ACC112 (cell line): ENCODE results near the gene LYPLAL1.

Experiments used
- H2AFZ ChIP-seq: fragments of 200-600 bp; sonication (generic); one replicate; pipeline ENCODE4 v1.6.0; 2017; ENCODE audit warnings: antibody characterized with exemption, low read length; ENCODE audit not compliant: unreplicated experiment
- H3K27ac ChIP-seq: fragments of 200-600 bp; sonication (generic); 2 replicates; pipeline ENCODE4 v1.5.1; 2014; ENCODE audit warnings: low read depth, mild to moderate bottlenecking, antibody characterized with exemption, low read length, moderate library complexity
- H3K27me3 ChIP-seq: fragments of 200-600 bp; sonication (generic); 2 replicates; pipeline ENCODE4 v1.6.1; 2014; ENCODE audit warnings: mild to moderate bottlenecking, antibody characterized with exemption, low read length, moderate library complexity, mixed read lengths; ENCODE audit not compliant: insufficient read depth
- H3K36me3 ChIP-seq: fragments of 200-600 bp; sonication (generic); 2 replicates; pipeline ENCODE4 v1.6.1; 2016; ENCODE audit warnings: mild to moderate bottlenecking, antibody characterized with exemption, low read length, moderate library complexity, mixed read lengths; ENCODE audit not compliant: insufficient read depth
- H3K4me1 ChIP-seq: fragments of 200-600 bp; sonication (generic); one replicate; pipeline ENCODE4 v1.6.1; 2016; ENCODE audit warnings: low read length, mixed read lengths; ENCODE audit not compliant: insufficient read depth, unreplicated experiment, control insufficient read depth
- H3K4me3 ChIP-seq: fragments of 200-600 bp; sonication (generic); 2 replicates; pipeline ENCODE4 v1.5.1; 2014; ENCODE audit warnings: mild to moderate bottlenecking, low read depth, low read length
- H3K79me2 ChIP-seq: fragments of 200-600 bp; sonication (generic); one replicate; pipeline ENCODE4 v1.6.0; 2016; ENCODE audit warnings: low read length; ENCODE audit not compliant: control insufficient read depth, unreplicated experiment, insufficient read depth

Gene LYPLAL1

GRCh38 chr1:219173758-219174459, at the start of gene LYPLAL1:
TSS of gene LYPLAL1 (plus strand) at chr1:219173878. CDS start at chr1:219173891, 13 bp downstream.
- peak within 1 kb of the TSS; percentile 67 for H3K27ac ChIP-seq
- H3K27me3 ChIP-seq, result no peaks in the 10 kb centered on the region
- H3K4me1 ChIP-seq, result peaks cover 25% of the 10 kb centered on the region
- peaks cover 16% of the 10 kb centered on the region for H3K36me3 ChIP-seq
- H3K4me3 ChIP-seq, result peak within 1 kb of the TSS; percentile 80
- H3K79me2 ChIP-seq, result peaks cover 44% of the 10 kb centered on the region
- H2AFZ ChIP-seq, result peak within 1 kb of the TSS; percentile 56

GRCh38 chr1:219124163-219124562, 49.5 kb upstream of the LYPLAL1 start:
- no peaks in the 10 kb centered on the region for H3K36me3 ChIP-seq
- no peaks in the 10 kb centered on the region for H3K79me2 ChIP-seq
- no peak overlapping the region for H3K4me3 ChIP-seq
- H3K4me1 ChIP-seq, result peaks cover 36% of the 10 kb centered on the region
- H3K27me3 ChIP-seq, result no peaks in the 10 kb centered on the region
- no peak overlapping the region for H2AFZ ChIP-seq
- no peak overlapping the region for H3K27ac ChIP-seq

- no peaks in the 10 kb centered on the region for H3K36me3 ChIP-seq
- H2AFZ ChIP-seq, result no peak overlapping the region
- H3K27ac ChIP-seq, result no peak overlapping the region
These were observed 48.3 kb upstream of the LYPLAL1 start for GRCh38 chr1:219125342-219125741.

GRCh38 chr1:219126377-219126776, 47.3 kb upstream of the LYPLAL1 start:
- no peaks in the 10 kb centered on the region for H3K27me3 ChIP-seq
- H3K27ac ChIP-seq, result no peak overlapping the region
- H2AFZ ChIP-seq, result no peak overlapping the region
- no peaks in the 10 kb centered on the region for H3K79me2 ChIP-seq
- H3K36me3 ChIP-seq, result no peaks in the 10 kb centered on the region
- peaks cover 33% of the 10 kb centered on the region for H3K4me1 ChIP-seq
- H3K4me3 ChIP-seq, result no peak overlapping the region

More at GRCh38 chr1:219125342-219125741, 48.3 kb upstream of the LYPLAL1 start:
- H3K4me3 ChIP-seq, result no peak overlapping the region
- H3K4me1 ChIP-seq, result peaks cover 36% of the 10 kb centered on the region
- H3K27me3 ChIP-seq, result no peaks in the 10 kb centered on the region
- H3K79me2 ChIP-seq, result no peaks in the 10 kb centered on the region

- Histone ChIP-seq H3K4me3 (no peak overlapping the region), H3K27ac (no peak overlapping the region), H2AFZ (no peak overlapping the region), H3K4me1 (peaks cover 16% of the 10 kb centered on the region), H3K79me2 (no peaks in the 10 kb centered on the region), H3K36me3 (no peaks in the 10 kb centered on the region), H3K27me3 (no peaks in the 10 kb centered on the region)
These were observed 44.7 kb upstream of the LYPLAL1 start for GRCh38 chr1:219128957-219129356.

GRCh38 chr1:219130366-219130935, 43.2 kb upstream of the LYPLAL1 start:
- H3K79me2 ChIP-seq, result no peaks in the 10 kb centered on the region
- no peaks in the 10 kb centered on the region for H3K27me3 ChIP-seq
- H3K4me1 ChIP-seq, result peaks cover 16% of the 10 kb centered on the region
- H3K36me3 ChIP-seq, result no peaks in the 10 kb centered on the region
- H3K4me3 ChIP-seq, result no peak overlapping the region
- no peak overlapping the region for H3K27ac ChIP-seq
- H2AFZ ChIP-seq, result no peak overlapping the region

GRCh38 chr1:219132939-219133338, 40.7 kb upstream of the LYPLAL1 start:
- no peak overlapping the region for H2AFZ ChIP-seq
- H3K79me2 ChIP-seq, result no peaks in the 10 kb centered on the region
- peaks cover 16% of the 10 kb centered on the region for H3K4me1 ChIP-seq
- H3K27me3 ChIP-seq, result no peaks in the 10 kb centered on the region
- no peak overlapping the region for H3K4me3 ChIP-seq
- no peak overlapping the region for H3K27ac ChIP-seq
- H3K36me3 ChIP-seq, result no peaks in the 10 kb centered on the region

GRCh38 chr1:219138747-219139146, 34.9 kb upstream of the LYPLAL1 start:
- H3K27me3 ChIP-seq, result no peaks in the 10 kb centered on the region
- no peaks in the 10 kb centered on the region for H3K36me3 ChIP-seq
- H2AFZ ChIP-seq, result no peak overlapping the region
- no peak overlapping the region for H3K27ac ChIP-seq
- peaks cover 6% of the 10 kb centered on the region for H3K4me1 ChIP-seq
- H3K79me2 ChIP-seq, result no peaks in the 10 kb centered on the region
- H3K4me3 ChIP-seq, result no peak overlapping the region

- H3K79me2 ChIP-seq, result no peaks in the 10 kb centered on the region
- no peak overlapping the region for H3K27ac ChIP-seq
- H3K4me1 ChIP-seq, result peaks cover 9% of the 10 kb centered on the region
- H3K27me3 ChIP-seq, result no peaks in the 10 kb centered on the region
- peak overlapping the region; percentile 38 for H2AFZ ChIP-seq
- H3K4me3 ChIP-seq, result no peak overlapping the region
- no peaks in the 10 kb centered on the region for H3K36me3 ChIP-seq
These were observed 33.3 kb upstream of the LYPLAL1 start for GRCh38 chr1:219140303-219140877.

- peaks cover 9% of the 10 kb centered on the region for H3K4me1 ChIP-seq
- peak overlapping the region; percentile 18 for H2AFZ ChIP-seq
- no peak overlapping the region for H3K27ac ChIP-seq
- no peaks in the 10 kb centered on the region for H3K27me3 ChIP-seq
- H3K36me3 ChIP-seq, result no peaks in the 10 kb centered on the region
- H3K79me2 ChIP-seq, result no peaks in the 10 kb centered on the region
- H3K4me3 ChIP-seq, result no peak overlapping the region
These were observed 29.9 kb upstream of the LYPLAL1 start for GRCh38 chr1:219143735-219144134.
